ENCODE measurements around the gene CHID1. TPM values are rescaled to one million over a fixed set of nuclear protein-coding genes. Genes with fewer than 3 reads are reported as not detected.

CHID1 gene
- total and polyA plus RNA-seq, 9 of the 15 experiments (the other 6 are each of a cell fraction or from before 2014, with no cell fraction given), result 15.1 to 108 (median 39.8) TPM

DNA sequence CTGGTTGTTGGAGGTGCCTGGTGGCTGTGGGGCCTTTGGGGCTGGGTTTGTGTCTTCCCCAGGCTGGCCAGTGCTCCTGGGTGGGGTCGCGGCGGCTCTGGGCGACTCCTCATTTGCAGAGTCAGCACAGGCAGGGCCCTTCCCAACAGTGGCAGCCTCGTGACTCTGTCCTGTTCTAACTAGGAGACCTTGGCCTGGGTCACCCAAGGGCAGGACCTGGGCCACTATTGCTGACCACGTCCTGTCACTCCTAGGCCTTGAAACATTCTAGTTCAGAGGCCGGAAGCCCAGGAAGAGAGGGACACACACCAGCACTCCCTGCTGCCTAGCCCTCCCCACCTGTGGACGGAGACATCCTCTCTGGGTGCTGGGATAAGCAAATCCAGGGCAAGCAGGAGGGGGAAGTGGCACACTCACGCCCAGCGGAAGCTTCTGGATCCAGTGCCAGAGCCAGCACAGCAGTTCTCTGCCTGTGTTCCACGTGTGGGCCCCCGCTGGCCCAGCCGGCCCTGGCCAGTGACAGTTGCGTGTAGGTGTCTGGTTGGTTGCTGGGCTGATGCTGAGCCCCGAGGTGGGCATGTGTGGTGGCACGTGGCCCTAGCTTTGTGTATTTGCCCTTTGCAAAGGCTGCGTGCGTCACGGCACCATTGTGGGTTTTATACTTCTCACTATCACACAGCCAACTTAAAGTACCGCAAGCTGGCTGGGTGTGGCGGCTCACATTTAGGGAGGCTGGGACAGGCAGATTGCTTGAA is 4.3 kb upstream of the CHID1 start (continued):
- no peak for TF ChIP-seq DPF2 (IDR thresholded peaks at IDR 0.05)
- TF ChIP-seq SAP30 (IDR thresholded peaks at IDR 0.05; ENCODE audit: borderline replicate concordance, insufficient read depth, low read depth, low read length, poor library complexity, severe bottlenecking), result no peak
- TF ChIP-seq, protein P1, sequence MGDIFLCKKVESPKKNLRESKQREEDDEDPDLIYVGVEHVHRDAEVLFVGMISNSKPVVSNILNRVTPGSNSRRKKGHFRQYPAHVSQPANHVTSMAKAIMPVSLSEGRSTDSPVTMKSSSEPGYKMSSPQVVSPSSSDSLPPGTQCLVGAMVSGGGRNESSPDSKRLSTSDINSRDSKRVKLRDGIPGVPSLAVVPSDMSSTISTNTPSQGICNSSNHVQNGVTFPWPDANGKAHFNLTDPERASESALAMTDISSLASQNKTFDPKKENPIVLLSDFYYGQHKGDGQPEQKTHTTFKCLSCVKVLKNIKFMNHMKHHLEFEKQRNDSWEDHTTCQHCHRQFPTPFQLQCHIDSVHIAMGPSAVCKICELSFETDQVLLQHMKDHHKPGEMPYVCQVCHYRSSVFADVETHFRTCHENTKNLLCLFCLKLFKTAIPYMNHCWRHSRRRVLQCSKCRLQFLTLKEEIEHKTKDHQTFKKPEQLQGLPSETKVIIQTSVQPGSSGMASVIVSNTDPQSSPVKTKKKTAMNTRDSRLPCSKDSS (IDR thresholded peaks at IDR 0.05; ENCODE audit: low read depth, partially characterized antibody), result no peak
- TF ChIP-seq PCBP1 (IDR thresholded peaks at IDR 0.05; ENCODE audit: low read depth, low read length, poor library complexity, severe bottlenecking), result no peak
- no peak for TF ChIP-seq TARDBP (IDR thresholded peaks at IDR 0.05)
- TF ChIP-seq TAF9B (IDR thresholded peaks at IDR 0.05; ENCODE audit: partially characterized antibody), result no peak
- no peak for TF ChIP-seq KHSRP (IDR thresholded peaks at IDR 0.05)
- TF ChIP-seq HEY1 (CRISPR knock-in tag; IDR thresholded peaks at IDR 0.05; ENCODE audit: borderline replicate concordance), result no peak
- TF ChIP-seq YBX1 (IDR thresholded peaks at IDR 0.05), result no peak
- TF ChIP-seq, protein P2, sequence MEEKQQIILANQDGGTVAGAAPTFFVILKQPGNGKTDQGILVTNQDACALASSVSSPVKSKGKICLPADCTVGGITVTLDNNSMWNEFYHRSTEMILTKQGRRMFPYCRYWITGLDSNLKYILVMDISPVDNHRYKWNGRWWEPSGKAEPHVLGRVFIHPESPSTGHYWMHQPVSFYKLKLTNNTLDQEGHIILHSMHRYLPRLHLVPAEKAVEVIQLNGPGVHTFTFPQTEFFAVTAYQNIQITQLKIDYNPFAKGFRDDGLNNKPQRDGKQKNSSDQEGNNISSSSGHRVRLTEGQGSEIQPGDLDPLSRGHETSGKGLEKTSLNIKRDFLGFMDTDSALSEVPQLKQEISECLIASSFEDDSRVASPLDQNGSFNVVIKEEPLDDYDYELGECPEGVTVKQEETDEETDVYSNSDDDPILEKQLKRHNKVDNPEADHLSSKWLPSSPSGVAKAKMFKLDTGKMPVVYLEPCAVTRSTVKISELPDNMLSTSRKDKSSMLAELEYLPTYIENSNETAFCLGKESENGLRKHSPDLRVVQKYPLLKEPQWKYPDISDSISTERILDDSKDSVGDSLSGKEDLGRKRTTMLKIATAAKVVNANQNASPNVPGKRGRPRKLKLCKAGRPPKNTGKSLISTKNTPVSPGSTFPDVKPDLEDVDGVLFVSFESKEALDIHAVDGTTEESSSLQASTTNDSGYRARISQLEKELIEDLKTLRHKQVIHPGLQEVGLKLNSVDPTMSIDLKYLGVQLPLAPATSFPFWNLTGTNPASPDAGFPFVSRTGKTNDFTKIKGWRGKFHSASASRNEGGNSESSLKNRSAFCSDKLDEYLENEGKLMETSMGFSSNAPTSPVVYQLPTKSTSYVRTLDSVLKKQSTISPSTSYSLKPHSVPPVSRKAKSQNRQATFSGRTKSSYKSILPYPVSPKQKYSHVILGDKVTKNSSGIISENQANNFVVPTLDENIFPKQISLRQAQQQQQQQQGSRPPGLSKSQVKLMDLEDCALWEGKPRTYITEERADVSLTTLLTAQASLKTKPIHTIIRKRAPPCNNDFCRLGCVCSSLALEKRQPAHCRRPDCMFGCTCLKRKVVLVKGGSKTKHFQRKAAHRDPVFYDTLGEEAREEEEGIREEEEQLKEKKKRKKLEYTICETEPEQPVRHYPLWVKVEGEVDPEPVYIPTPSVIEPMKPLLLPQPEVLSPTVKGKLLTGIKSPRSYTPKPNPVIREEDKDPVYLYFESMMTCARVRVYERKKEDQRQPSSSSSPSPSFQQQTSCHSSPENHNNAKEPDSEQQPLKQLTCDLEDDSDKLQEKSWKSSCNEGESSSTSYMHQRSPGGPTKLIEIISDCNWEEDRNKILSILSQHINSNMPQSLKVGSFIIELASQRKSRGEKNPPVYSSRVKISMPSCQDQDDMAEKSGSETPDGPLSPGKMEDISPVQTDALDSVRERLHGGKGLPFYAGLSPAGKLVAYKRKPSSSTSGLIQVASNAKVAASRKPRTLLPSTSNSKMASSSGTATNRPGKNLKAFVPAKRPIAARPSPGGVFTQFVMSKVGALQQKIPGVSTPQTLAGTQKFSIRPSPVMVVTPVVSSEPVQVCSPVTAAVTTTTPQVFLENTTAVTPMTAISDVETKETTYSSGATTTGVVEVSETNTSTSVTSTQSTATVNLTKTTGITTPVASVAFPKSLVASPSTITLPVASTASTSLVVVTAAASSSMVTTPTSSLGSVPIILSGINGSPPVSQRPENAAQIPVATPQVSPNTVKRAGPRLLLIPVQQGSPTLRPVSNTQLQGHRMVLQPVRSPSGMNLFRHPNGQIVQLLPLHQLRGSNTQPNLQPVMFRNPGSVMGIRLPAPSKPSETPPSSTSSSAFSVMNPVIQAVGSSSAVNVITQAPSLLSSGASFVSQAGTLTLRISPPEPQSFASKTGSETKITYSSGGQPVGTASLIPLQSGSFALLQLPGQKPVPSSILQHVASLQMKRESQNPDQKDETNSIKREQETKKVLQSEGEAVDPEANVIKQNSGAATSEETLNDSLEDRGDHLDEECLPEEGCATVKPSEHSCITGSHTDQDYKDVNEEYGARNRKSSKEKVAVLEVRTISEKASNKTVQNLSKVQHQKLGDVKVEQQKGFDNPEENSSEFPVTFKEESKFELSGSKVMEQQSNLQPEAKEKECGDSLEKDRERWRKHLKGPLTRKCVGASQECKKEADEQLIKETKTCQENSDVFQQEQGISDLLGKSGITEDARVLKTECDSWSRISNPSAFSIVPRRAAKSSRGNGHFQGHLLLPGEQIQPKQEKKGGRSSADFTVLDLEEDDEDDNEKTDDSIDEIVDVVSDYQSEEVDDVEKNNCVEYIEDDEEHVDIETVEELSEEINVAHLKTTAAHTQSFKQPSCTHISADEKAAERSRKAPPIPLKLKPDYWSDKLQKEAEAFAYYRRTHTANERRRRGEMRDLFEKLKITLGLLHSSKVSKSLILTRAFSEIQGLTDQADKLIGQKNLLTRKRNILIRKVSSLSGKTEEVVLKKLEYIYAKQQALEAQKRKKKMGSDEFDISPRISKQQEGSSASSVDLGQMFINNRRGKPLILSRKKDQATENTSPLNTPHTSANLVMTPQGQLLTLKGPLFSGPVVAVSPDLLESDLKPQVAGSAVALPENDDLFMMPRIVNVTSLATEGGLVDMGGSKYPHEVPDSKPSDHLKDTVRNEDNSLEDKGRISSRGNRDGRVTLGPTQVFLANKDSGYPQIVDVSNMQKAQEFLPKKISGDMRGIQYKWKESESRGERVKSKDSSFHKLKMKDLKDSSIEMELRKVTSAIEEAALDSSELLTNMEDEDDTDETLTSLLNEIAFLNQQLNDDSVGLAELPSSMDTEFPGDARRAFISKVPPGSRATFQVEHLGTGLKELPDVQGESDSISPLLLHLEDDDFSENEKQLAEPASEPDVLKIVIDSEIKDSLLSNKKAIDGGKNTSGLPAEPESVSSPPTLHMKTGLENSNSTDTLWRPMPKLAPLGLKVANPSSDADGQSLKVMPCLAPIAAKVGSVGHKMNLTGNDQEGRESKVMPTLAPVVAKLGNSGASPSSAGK (IDR thresholded peaks at IDR 0.05), result no peak
- TF ChIP-seq PURB (CRISPR knock-in tag; IDR thresholded peaks at IDR 0.05; ENCODE audit: low read depth), result no peak
- no peak for TF ChIP-seq BDP1 (IDR thresholded peaks at IDR 0.05; ENCODE audit: insufficient read depth, insufficient read length)
- TF ChIP-seq HDAC1 (IDR thresholded peaks at IDR 0.05), result no peak
- TF ChIP-seq, protein P3, sequence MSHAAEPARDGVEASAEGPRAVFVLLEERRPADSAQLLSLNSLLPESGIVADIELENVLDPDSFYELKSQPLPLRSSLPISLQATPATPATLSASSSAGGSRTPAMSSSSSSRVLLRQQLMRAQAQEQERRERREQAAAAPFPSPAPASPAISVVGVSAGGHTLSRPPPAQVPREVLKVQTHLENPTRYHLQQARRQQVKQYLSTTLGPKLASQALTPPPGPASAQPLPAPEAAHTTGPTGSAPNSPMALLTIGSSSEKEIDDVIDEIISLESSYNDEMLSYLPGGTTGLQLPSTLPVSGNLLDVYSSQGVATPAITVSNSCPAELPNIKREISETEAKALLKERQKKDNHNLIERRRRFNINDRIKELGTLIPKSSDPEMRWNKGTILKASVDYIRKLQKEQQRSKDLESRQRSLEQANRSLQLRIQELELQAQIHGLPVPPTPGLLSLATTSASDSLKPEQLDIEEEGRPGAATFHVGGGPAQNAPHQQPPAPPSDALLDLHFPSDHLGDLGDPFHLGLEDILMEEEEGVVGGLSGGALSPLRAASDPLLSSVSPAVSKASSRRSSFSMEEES (CRISPR knock-in tag; IDR thresholded peaks at IDR 0.05), result no peak
